ENCODE results near the gene AGAP6.
"Not testable (repeated sequence)": the region's sequence is repeated elsewhere in the genome, so short reads cannot be mapped to it uniquely, and the experiment has no call there.

Gene AGAP6

GRCh38 chr10:49988376-49988775 lies at the start of gene AGAP6:
AGAP6 (plus strand) TSS chr10:49988406; CDS start chr10:49988716, 310 bp downstream.
- not testable (repeated sequence) for H3K27me3 Mint-ChIP-seq (ENCODE audit: low read depth); H3K4me3 Mint-ChIP-seq; H3K36me3 Mint-ChIP-seq (ENCODE audit: low read depth); H3K9me3 Mint-ChIP-seq; H3K27ac Mint-ChIP-seq; H3K4me1 Mint-ChIP-seq (ENCODE audit: low read depth)

GRCh38 chr10:49941447-49942338 lies 46.5 kb upstream of the AGAP6 start, which contains the start of the genes PARG and TIMM23B:
PARG (minus strand) TSS chr10:49942027; CDS start chr10:49941725, 302 bp downstream.
TIMM23B (plus strand) TSS chr10:49942053; CDS start chr10:49942195, 142 bp downstream.
- not testable (repeated sequence) for H3K9me3 Mint-ChIP-seq; H3K27me3 Mint-ChIP-seq (ENCODE audit: low read depth); H3K36me3 Mint-ChIP-seq (ENCODE audit: low read depth)
- Mint-ChIP-seq H3K27ac (peak within 1 kb of the TSS; percentile 95), H3K4me1 (ENCODE audit: low read depth) (peaks cover 19% of the 10 kb centered on the region), H3K4me3 (peak within 1 kb of the TSS; percentile 100)

GRCh38 chr10:49942339-49942705 lies 45.9 kb upstream of the AGAP6 start:
- H3K36me3 Mint-ChIP-seq (ENCODE audit: low read depth); H3K9me3 Mint-ChIP-seq; H3K27me3 Mint-ChIP-seq (ENCODE audit: low read depth): not testable (repeated sequence)
- Mint-ChIP-seq H3K4me1 (ENCODE audit: low read depth) (peaks cover 19% of the 10 kb centered on the region), H3K4me3 (peak overlapping the region; percentile 100), H3K27ac (peak overlapping the region; percentile 95)

GRCh38 chr10:49943607-49944006 lies 44.6 kb upstream of the AGAP6 start:
- peak overlapping the region; percentile 53 for H3K27ac Mint-ChIP-seq
- peaks cover 19% of the 10 kb centered on the region for H3K4me1 Mint-ChIP-seq (ENCODE audit: low read depth)
- H3K9me3 Mint-ChIP-seq; H3K27me3 Mint-ChIP-seq (ENCODE audit: low read depth); H3K36me3 Mint-ChIP-seq (ENCODE audit: low read depth): not testable (repeated sequence)
- peak overlapping the region; percentile 100 for H3K4me3 Mint-ChIP-seq

- not testable (repeated sequence) for H3K4me1 Mint-ChIP-seq (ENCODE audit: low read depth); H3K27me3 Mint-ChIP-seq (ENCODE audit: low read depth)
These were observed 40.1 kb upstream of the AGAP6 start for GRCh38 chr10:49948142-49948541.

GRCh38 chr10:49948737-49949136 lies 39.5 kb upstream of the AGAP6 start:
- not testable (repeated sequence) for H3K4me3 Mint-ChIP-seq; H3K27me3 Mint-ChIP-seq (ENCODE audit: low read depth); H3K36me3 Mint-ChIP-seq (ENCODE audit: low read depth); H3K4me1 Mint-ChIP-seq (ENCODE audit: low read depth); H3K9me3 Mint-ChIP-seq
- H3K27ac Mint-ChIP-seq, result peak overlapping the region; percentile 52

More at GRCh38 chr10:49948142-49948541, 40.1 kb upstream of the AGAP6 start:
- not testable (repeated sequence) for H3K36me3 Mint-ChIP-seq (ENCODE audit: low read depth); H3K27ac Mint-ChIP-seq; H3K4me3 Mint-ChIP-seq; H3K9me3 Mint-ChIP-seq

GRCh38 chr10:49952006-49952405 lies 36.2 kb upstream of the AGAP6 start:
- H3K4me3 Mint-ChIP-seq; H3K27me3 Mint-ChIP-seq (ENCODE audit: low read depth): not testable (repeated sequence)

GRCh38 chr10:49953122-49953521 lies 35.1 kb upstream of the AGAP6 start:
- not testable (repeated sequence) for H3K27me3 Mint-ChIP-seq (ENCODE audit: low read depth); H3K27ac Mint-ChIP-seq; H3K4me1 Mint-ChIP-seq (ENCODE audit: low read depth); H3K4me3 Mint-ChIP-seq; H3K9me3 Mint-ChIP-seq; H3K36me3 Mint-ChIP-seq (ENCODE audit: low read depth)

More at GRCh38 chr10:49952006-49952405, 36.2 kb upstream of the AGAP6 start:
- not testable (repeated sequence) for H3K36me3 Mint-ChIP-seq (ENCODE audit: low read depth); H3K27ac Mint-ChIP-seq; H3K4me1 Mint-ChIP-seq (ENCODE audit: low read depth); H3K9me3 Mint-ChIP-seq

GRCh38 chr10:49970331-49970857 lies 17.8 kb upstream of the AGAP6 start:
- not testable (repeated sequence) for H3K4me3 Mint-ChIP-seq; H3K27ac Mint-ChIP-seq; H3K4me1 Mint-ChIP-seq (ENCODE audit: low read depth); H3K27me3 Mint-ChIP-seq (ENCODE audit: low read depth); H3K36me3 Mint-ChIP-seq (ENCODE audit: low read depth); H3K9me3 Mint-ChIP-seq

- H3K4me1 Mint-ChIP-seq (ENCODE audit: low read depth); H3K9me3 Mint-ChIP-seq; H3K4me3 Mint-ChIP-seq; H3K36me3 Mint-ChIP-seq (ENCODE audit: low read depth); H3K27me3 Mint-ChIP-seq (ENCODE audit: low read depth); H3K27ac Mint-ChIP-seq: not testable (repeated sequence)
These were observed 16.7 kb upstream of the AGAP6 start for GRCh38 chr10:49971466-49971865.

GRCh38 chr10:49972094-49972493 lies 16.1 kb upstream of the AGAP6 start:
- H3K4me3 Mint-ChIP-seq; H3K4me1 Mint-ChIP-seq (ENCODE audit: low read depth); H3K36me3 Mint-ChIP-seq (ENCODE audit: low read depth); H3K27me3 Mint-ChIP-seq (ENCODE audit: low read depth); H3K9me3 Mint-ChIP-seq; H3K27ac Mint-ChIP-seq: not testable (repeated sequence)

GRCh38 chr10:49977756-49978155 lies 10.4 kb upstream of the AGAP6 start:
- H3K4me1 Mint-ChIP-seq (ENCODE audit: low read depth); H3K9me3 Mint-ChIP-seq; H3K36me3 Mint-ChIP-seq (ENCODE audit: low read depth); H3K4me3 Mint-ChIP-seq; H3K27ac Mint-ChIP-seq; H3K27me3 Mint-ChIP-seq (ENCODE audit: low read depth): not testable (repeated sequence)

- H3K27me3 Mint-ChIP-seq (ENCODE audit: low read depth); H3K36me3 Mint-ChIP-seq (ENCODE audit: low read depth); H3K27ac Mint-ChIP-seq; H3K9me3 Mint-ChIP-seq; H3K4me1 Mint-ChIP-seq (ENCODE audit: low read depth); H3K4me3 Mint-ChIP-seq: not testable (repeated sequence)
These were observed 999 bp upstream of the AGAP6 start for GRCh38 chr10:49987207-49987606.

GRCh38 chr10:49995321-49995720 lies 7.1 kb downstream of the AGAP6 start:
- H3K4me3 Mint-ChIP-seq; H3K4me1 Mint-ChIP-seq (ENCODE audit: low read depth); H3K27ac Mint-ChIP-seq; H3K27me3 Mint-ChIP-seq (ENCODE audit: low read depth); H3K36me3 Mint-ChIP-seq (ENCODE audit: low read depth); H3K9me3 Mint-ChIP-seq: not testable (repeated sequence)

GRCh38 chr10:50014024-50014423 lies 25.8 kb downstream of the AGAP6 start:
- H3K36me3 Mint-ChIP-seq (ENCODE audit: low read depth); H3K27me3 Mint-ChIP-seq (ENCODE audit: low read depth); H3K4me3 Mint-ChIP-seq; H3K4me1 Mint-ChIP-seq (ENCODE audit: low read depth); H3K27ac Mint-ChIP-seq; H3K9me3 Mint-ChIP-seq: not testable (repeated sequence)
